Uterus (tissue), 4 donors: ENCODE results near the gene MFAP4. TPM values are rescaled to one million over a fixed set of nuclear protein-coding genes. Genes with fewer than 3 reads are reported as not detected.

ENCODE experiments used
- DNase-seq, 2 donors: peaks; one replicate each; pipeline ENCODE4 v3.0.0-alpha.2; 2019 to 2020
- H3K27ac ChIP-seq, 2 donors: fragments of 200-600 bp; sonication (generic); 1 replicate in 1 of 2; 2 replicates in 1 of 2; pipeline ENCODE4 v1.5.1; 2016 to 2018
- H3K27me3 ChIP-seq, 2 donors: fragments of 200-600 bp; sonication (generic); one replicate each; pipeline ENCODE4 v1.5.1; 2018 to 2019; ENCODE audit warnings: control low read depth in 1 of 2
- H3K36me3 ChIP-seq, 2 donors: fragments of 200-600 bp; sonication (generic); one replicate each; pipeline ENCODE4 v1.5.1; 2019; ENCODE audit warnings: control low read depth in 1 of 2
- H3K4me1 ChIP-seq, 2 donors: fragments of 200-600 bp; sonication (generic); one replicate each; pipeline ENCODE4 v1.5.1; 2018 to 2019; ENCODE audit warnings: control low read depth in 1 of 2
- H3K4me3 ChIP-seq, 2 donors: fragments of 200-600 bp; sonication (generic); 1 replicate in 1 of 2; 2 replicates in 1 of 2; pipeline ENCODE4 v1.5.1; 2018 to 2019; ENCODE audit warnings: mild to moderate bottlenecking in 1 of 2
- H3K9me3 ChIP-seq, 2 donors: fragments of 200-600 bp; sonication (generic); one replicate each; pipeline ENCODE4 v1.5.1; 2019; ENCODE audit warnings: control low read depth in 1 of 2
- POLR2A ChIP-seq, 2 donors: fragments of 450-650 bp; IDR thresholded peaks; one replicate each; pipeline ENCODE4 v1.6.1; 2016; ENCODE audit warnings: antibody characterized with exemption in 2 of 2, mild to moderate bottlenecking in 1 of 2, moderate library complexity in 1 of 2
- intact Hi-C: fragments of 100-400 bp; cut with DNase I; formaldehyde crosslinking; loops from one replicate; pipeline ENCODE4 v1.15.1; 2023; ENCODE audit warnings: low total_unique reads
- total RNA-seq, 4 donors: library from RNA; depleted of rRNA in 3 of 4; stranded (reverse); fragments of >200 nt in 3 of 4; gene quantifications; one replicate each; pipeline versions ENCODE4 v1.1.0 to v1.2.4, GENCODE V29; 2014 to 2023
- TF ChIP-seq, protein P1 (sequence below), 4 experiments: fragments of 200-600 bp in 2 of 4; fragments of 450-650 bp in 2 of 4; sonication (generic) in 2 of 4; IDR thresholded peaks; one replicate each; pipeline ENCODE4 v1.5.1; 2016 to 2019; ENCODE audit warnings: antibody characterized with exemption in 4 of 4, mild to moderate bottlenecking in 2 of 4, moderate library complexity in 1 of 4
- donor health status: DM: yes; HTN: yes; CAD: no.

MFAP4 gene
- total RNA-seq, 4 donors from 2014 or later = 81.2 to 149 (median 117) TPM

GRCh38 chr17:19346351-19347255 is 40.4 kb downstream of the MFAP4 start:
- Histone ChIP-seq H3K36me3 (no peaks in the 10 kb centered on the region), H3K27me3 (no peaks in the 10 kb centered on the region), H3K9me3 (no peaks in the 10 kb centered on the region), H3K27ac (peak overlapping the region; percentile 88 to 98), H3K4me3 (no peak overlapping the region), H3K4me1 (peaks cover 16 to 33% of the 10 kb centered on the region in 2 donors)
- TF ChIP-seq, protein P1, sequence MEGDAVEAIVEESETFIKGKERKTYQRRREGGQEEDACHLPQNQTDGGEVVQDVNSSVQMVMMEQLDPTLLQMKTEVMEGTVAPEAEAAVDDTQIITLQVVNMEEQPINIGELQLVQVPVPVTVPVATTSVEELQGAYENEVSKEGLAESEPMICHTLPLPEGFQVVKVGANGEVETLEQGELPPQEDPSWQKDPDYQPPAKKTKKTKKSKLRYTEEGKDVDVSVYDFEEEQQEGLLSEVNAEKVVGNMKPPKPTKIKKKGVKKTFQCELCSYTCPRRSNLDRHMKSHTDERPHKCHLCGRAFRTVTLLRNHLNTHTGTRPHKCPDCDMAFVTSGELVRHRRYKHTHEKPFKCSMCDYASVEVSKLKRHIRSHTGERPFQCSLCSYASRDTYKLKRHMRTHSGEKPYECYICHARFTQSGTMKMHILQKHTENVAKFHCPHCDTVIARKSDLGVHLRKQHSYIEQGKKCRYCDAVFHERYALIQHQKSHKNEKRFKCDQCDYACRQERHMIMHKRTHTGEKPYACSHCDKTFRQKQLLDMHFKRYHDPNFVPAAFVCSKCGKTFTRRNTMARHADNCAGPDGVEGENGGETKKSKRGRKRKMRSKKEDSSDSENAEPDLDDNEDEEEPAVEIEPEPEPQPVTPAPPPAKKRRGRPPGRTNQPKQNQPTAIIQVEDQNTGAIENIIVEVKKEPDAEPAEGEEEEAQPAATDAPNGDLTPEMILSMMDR (IDR thresholded peaks at IDR 0.05) = peak in 2 of 4 experiments; percentile 3 to 5
- peak in 1 of 2 donors; percentile 14 for TF ChIP-seq POLR2A (IDR thresholded peaks at IDR 0.05)
- peak; percentile 84 to 88 for DNase-seq
- intact Hi-C loops = no loop called here

GRCh38 chr17:19345486-19346350 is 41.3 kb downstream of the MFAP4 start:
- Histone ChIP-seq H3K36me3 (no peaks in the 10 kb centered on the region), H3K27me3 (no peaks in the 10 kb centered on the region), H3K9me3 (no peaks in the 10 kb centered on the region), H3K4me3 (no peak overlapping the region), H3K27ac (peak overlapping the region; percentile 88 to 98), H3K4me1 (peaks cover 16 to 33% of the 10 kb centered on the region in 2 donors)
- TF ChIP-seq POLR2A (IDR thresholded peaks at IDR 0.05) = no peak
- TF ChIP-seq, protein P1 (IDR thresholded peaks at IDR 0.05) = no peak
- intact Hi-C loops = no loop called here
- DNase-seq = peak; percentile 25

GRCh38 chr17:19345067-19345460 is 41.9 kb downstream of the MFAP4 start:
- Histone ChIP-seq H3K27ac (peak overlapping the region; percentile 88 to 98), H3K9me3 (no peaks in the 10 kb centered on the region), H3K27me3 (no peaks in the 10 kb centered on the region), H3K36me3 (no peaks in the 10 kb centered on the region), H3K4me3 (no peak overlapping the region), H3K4me1 (peaks cover 16 to 33% of the 10 kb centered on the region in 2 donors)
- DNase-seq = peak in 1 of 2 donors; percentile 17
- TF ChIP-seq, protein P1 (IDR thresholded peaks at IDR 0.05) = no peak
- TF ChIP-seq POLR2A (IDR thresholded peaks at IDR 0.05) = no peak
- intact Hi-C loops = no loop called here

- Histone ChIP-seq H3K27ac (peak overlapping the region; percentile 88 to 98), H3K9me3 (no peaks in the 10 kb centered on the region), H3K4me3 (no peak overlapping the region), H3K36me3 (no peaks in the 10 kb centered on the region), H3K27me3 (no peaks in the 10 kb centered on the region), H3K4me1 (peaks cover 16 to 33% of the 10 kb centered on the region in 2 donors)
- DNase-seq = peak in 1 of 2 donors; percentile 34
- intact Hi-C loops = no loop called here
- TF ChIP-seq, protein P1 (IDR thresholded peaks at IDR 0.05) = no peak
- TF ChIP-seq POLR2A (IDR thresholded peaks at IDR 0.05) = no peak
Observed at GRCh38 chr17:19344311-19345066, 42.5 kb downstream of the MFAP4 start.
